Measurements from ENCODE around the gene NRSN1. TPM values are rescaled to one million over a fixed set of nuclear protein-coding genes. Genes with fewer than 3 reads are reported as not detected.

Gene NRSN1
- not detected in 5 replicates for total RNA-seq (2022; extraction: Qiagen RNA extraction)

GRCh38 chr6:24125980-24126379 is at the start of gene NRSN1:
Gene NRSN1 (plus strand): TSS chr6:24126215. CDS start chr6:24134328, 8,113 bp downstream.

Other genes with a start within 250 kb of the NRSN1 start
- 2.4 to 3.2 TPM (median 2.7 TPM) in 5 replicates for gene DCDC2, start 231.8 kb downstream of the NRSN1 start, total RNA-seq (2022; extraction: Qiagen RNA extraction)